ENCODE data around the gene RBM33.
A peak's percentile ranks its signal among the peaks of the same experiment; 100 is the strongest.

The RBM33 gene

GRCh38 chr7:155644971-155645509 lies 579 bp downstream of the RBM33 start:
- Mint-ChIP-seq H3K27ac (peak overlapping the region; percentile 99), H3K4me3 (peak overlapping the region; percentile 90 to 94), H3K27me3 (no peaks in the 10 kb centered on the region), H3K9me3 (peaks cover 14 to 22% of the 10 kb centered on the region in 2 donors), H3K4me1 (peaks cover 56% of the 10 kb centered on the region)
- peak; percentile 68 for ATAC-seq
- peak in 1 of 2 donors; percentile 57 for DNase-seq

DNA sequence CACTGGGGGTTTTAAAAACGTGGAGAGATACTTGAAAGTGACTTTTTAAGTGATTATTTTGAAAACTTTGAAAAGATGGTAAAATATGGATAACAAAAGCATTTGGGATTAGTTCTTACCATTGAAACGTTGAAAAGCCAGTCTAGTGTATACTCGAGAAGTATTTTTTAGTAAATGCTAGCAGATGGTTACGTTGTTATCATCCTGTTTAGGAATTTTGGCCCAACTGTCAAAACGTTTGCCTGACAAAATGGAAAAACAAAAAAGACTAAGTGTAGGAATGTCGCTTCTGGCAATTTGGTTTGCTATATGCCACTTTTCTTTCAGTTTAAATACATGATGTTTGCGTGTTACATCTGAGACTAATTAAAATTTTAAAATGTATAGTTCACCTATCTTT lies 1.2 kb downstream of the RBM33 start:
- peak overlapping the region; percentile 90 to 94 for H3K4me3 Mint-ChIP-seq
- peaks cover 15 to 24% of the 10 kb centered on the region in 2 donors for H3K9me3 Mint-ChIP-seq
- H3K27ac Mint-ChIP-seq, result peak overlapping the region; percentile 99
- peaks cover 62% of the 10 kb centered on the region for H3K4me1 Mint-ChIP-seq
- no peaks in the 10 kb centered on the region for H3K27me3 Mint-ChIP-seq
- no peak for DNase-seq
- ATAC-seq, result no peak

- H3K4me3 Mint-ChIP-seq, result peak overlapping the region; percentile 90 to 94
- no peaks in the 10 kb centered on the region for H3K27me3 Mint-ChIP-seq
- H3K27ac Mint-ChIP-seq, result no peak overlapping the region
- DNase-seq (no peak), ATAC-seq (no peak)
- peaks cover 71% of the 10 kb centered on the region for H3K4me1 Mint-ChIP-seq
- H3K9me3 Mint-ChIP-seq, result peaks cover 15 to 24% of the 10 kb centered on the region in 2 donors
These were observed 2.2 kb downstream of the RBM33 start for GRCh38 chr7:155646669-155647068.

DNA sequence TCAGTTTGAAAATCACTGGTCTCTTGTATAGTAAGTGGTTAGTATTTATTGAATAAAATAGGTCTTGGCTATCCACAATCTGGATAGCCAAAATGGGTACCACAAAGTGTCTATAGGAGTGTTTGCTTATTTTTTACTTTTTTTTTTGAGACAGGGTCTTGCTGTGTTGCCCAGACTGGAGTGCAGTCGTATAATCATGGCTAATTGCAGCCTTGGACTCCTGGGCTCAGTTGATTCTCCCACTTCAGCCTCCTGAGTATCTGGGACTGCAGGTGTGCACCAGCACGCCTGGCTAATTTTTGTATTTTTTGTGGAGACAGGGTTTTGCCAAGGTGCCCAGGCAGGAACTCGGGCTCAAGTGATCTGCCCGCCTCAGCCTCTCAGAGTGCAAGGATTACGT lies 2.8 kb downstream of the RBM33 start:
- Mint-ChIP-seq H3K4me3 (no peak overlapping the region), H3K27ac (no peak overlapping the region), H3K4me1 (peaks cover 76% of the 10 kb centered on the region), H3K9me3 (peaks cover 15 to 24% of the 10 kb centered on the region in 2 donors), H3K27me3 (no peaks in the 10 kb centered on the region)
- ATAC-seq (no peak), DNase-seq (no peak)

- no peak for DNase-seq
- Mint-ChIP-seq H3K4me1 (peaks cover 81% of the 10 kb centered on the region), H3K9me3 (peaks cover 15 to 24% of the 10 kb centered on the region in 2 donors)
These were observed 3.3 kb downstream of the RBM33 start for GRCh38 chr7:155647734-155648133.

GRCh38 chr7:155648752-155649339 lies 4.4 kb downstream of the RBM33 start:
- no peak for ATAC-seq
- Mint-ChIP-seq H3K27me3 (no peaks in the 10 kb centered on the region), H3K27ac (no peak overlapping the region), H3K4me1 (peaks cover 81% of the 10 kb centered on the region), H3K9me3 (peaks cover 15 to 24% of the 10 kb centered on the region in 2 donors), H3K4me3 (peak overlapping the region in 1 of 2 donors; percentile 5)
- DNase-seq, result no peak

More at GRCh38 chr7:155647734-155648133, 3.3 kb downstream of the RBM33 start:
- H3K27ac Mint-ChIP-seq, result no peak overlapping the region
- no peak overlapping the region for H3K4me3 Mint-ChIP-seq
- no peaks in the 10 kb centered on the region for H3K27me3 Mint-ChIP-seq
- ATAC-seq, result no peak

DNA sequence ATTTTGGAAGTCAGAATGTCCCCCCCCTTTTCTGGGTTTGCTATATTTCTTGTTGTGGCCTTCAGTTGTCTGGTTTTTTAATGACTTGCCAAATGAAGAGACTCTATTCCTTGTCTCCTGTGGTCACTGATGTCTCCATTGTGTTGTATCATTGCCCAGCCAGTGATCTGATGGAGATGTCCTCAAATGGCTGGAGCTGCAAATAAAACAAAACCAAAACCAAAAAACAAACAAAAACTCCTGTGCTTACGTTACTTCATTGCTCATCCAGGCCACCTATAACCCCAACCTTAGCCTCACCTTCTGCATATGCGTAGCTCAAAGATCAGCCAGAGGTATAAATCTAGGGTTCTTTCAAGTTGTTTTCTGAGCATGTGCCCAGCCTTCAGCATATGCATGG lies 5.1 kb downstream of the RBM33 start:
- DNase-seq (no peak), ATAC-seq (no peak)
- peaks cover 15 to 24% of the 10 kb centered on the region in 2 donors for H3K9me3 Mint-ChIP-seq
- no peaks in the 10 kb centered on the region for H3K27me3 Mint-ChIP-seq
- H3K27ac Mint-ChIP-seq, result no peak overlapping the region
- peaks cover 86% of the 10 kb centered on the region for H3K4me1 Mint-ChIP-seq
- H3K4me3 Mint-ChIP-seq, result peak overlapping the region in 1 of 2 donors; percentile 27

DNA sequence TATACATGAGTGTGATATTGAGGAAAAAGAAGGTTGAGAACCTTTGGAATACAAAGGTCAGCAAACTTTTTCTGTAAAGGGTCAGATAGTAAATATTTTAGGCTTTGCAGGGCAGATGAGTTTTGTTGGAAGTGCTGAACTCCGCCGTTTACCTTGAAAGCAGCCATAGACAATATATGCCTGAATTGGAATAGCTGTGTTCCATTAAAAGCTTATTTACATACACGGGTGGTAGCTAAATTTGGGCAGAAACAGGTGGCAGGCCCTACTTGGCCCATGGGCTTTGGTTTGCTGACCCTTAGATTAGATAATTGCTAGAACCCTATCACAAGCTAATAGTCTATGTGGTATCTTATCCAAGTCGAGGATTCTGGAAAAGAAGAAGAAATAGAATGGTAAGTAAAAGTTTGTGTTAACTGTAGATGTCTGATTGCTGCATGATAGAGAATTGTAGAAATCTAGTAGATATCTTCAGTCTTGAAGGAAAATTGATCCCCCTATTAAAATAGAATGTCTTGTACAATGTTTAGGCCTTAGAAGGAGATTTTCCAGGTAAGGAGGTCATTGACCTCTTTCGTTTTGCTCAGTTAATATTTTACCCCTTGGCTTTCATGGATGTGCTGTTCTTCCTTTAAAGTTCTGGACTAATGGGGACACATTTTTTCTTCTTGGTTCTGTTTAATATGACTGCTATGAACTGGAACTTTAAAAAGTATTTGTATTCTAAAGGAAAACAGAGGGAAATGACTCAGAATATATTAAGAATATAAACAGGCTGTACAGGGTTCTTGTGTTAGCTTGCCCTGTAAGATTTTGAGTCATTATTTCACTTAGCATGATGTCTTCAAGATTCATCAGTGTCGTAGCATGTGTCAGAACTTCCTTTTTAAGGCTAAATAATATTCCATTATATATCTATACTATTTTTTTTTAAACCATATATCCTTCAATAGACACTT lies 8.0 kb downstream of the RBM33 start:
- Mint-ChIP-seq H3K4me1 (peaks cover 76% of the 10 kb centered on the region), H3K27me3 (no peaks in the 10 kb centered on the region), H3K4me3 (no peak overlapping the region), H3K9me3 (peaks cover 15 to 24% of the 10 kb centered on the region in 2 donors), H3K27ac (no peak overlapping the region)
- DNase-seq (no peak), ATAC-seq (no peak)

GRCh38 chr7:155653803-155654202 lies 9.3 kb downstream of the RBM33 start:
- Mint-ChIP-seq H3K4me1 (peaks cover 77% of the 10 kb centered on the region), H3K9me3 (peaks cover 12 to 15% of the 10 kb centered on the region in 2 donors), H3K4me3 (peak overlapping the region in 1 of 2 donors; percentile 18), H3K27ac (no peak overlapping the region), H3K27me3 (no peaks in the 10 kb centered on the region)
- DNase-seq (no peak), ATAC-seq (no peak)

DNA sequence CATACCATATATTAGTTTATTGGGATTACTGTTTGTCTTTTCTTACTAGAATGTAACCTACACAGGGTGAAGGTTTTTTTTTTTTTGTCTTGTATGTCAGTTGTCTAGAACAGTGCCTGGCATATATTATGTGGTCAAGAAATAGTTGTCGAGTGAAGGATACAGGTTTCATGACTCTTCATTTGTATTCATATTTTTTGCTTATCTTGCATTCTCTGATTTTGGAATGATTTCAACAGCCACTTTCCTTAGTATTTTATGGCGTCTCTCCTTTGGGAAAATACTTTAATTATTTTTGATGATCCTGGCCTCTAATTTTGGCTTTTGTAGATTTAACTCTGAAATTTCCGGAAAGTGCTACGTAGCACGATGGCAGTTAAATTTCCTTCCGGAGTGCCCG lies 12.4 kb downstream of the RBM33 start:
- no peak overlapping the region for H3K4me3 Mint-ChIP-seq
- DNase-seq, result no peak
- no peaks in the 10 kb centered on the region for H3K27me3 Mint-ChIP-seq
- no peak overlapping the region for H3K27ac Mint-ChIP-seq
- H3K9me3 Mint-ChIP-seq, result no peaks in the 10 kb centered on the region
- no peak for ATAC-seq
- peaks cover 79% of the 10 kb centered on the region for H3K4me1 Mint-ChIP-seq

- Mint-ChIP-seq H3K9me3 (no peaks in the 10 kb centered on the region), H3K4me3 (peak overlapping the region; percentile 27 to 37), H3K27ac (peak overlapping the region; percentile 83 to 88), H3K27me3 (no peaks in the 10 kb centered on the region), H3K4me1 (peaks cover 80% of the 10 kb centered on the region)
- peak; percentile 13 to 31 for DNase-seq
- peak; percentile 91 for ATAC-seq
These were observed 15.7 kb downstream of the RBM33 start for GRCh38 chr7:155660059-155660757.

DNA sequence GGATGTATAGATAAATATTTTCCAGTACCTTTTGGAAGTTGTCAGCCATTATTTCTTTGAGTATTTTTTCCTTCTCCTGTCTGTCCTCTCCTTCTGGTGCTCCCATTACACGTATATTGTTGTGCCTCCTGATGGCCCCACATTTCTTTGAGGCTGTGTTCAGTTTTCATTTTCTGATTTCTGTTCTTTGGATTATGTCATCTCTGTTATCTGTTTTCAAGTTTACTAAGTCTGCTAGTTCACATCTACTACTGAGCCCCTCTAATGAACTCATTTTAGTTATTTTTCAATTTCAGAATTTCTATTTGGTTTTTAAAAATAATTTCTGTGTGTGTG lies 16.3 kb downstream of the RBM33 start:
- peak; percentile 85 for ATAC-seq
- Mint-ChIP-seq H3K9me3 (no peaks in the 10 kb centered on the region), H3K27ac (peak overlapping the region in 1 of 2 donors; percentile 83), H3K4me3 (peak overlapping the region in 1 of 2 donors; percentile 37), H3K27me3 (no peaks in the 10 kb centered on the region), H3K4me1 (peaks cover 85% of the 10 kb centered on the region)
- no peak for DNase-seq

DNA sequence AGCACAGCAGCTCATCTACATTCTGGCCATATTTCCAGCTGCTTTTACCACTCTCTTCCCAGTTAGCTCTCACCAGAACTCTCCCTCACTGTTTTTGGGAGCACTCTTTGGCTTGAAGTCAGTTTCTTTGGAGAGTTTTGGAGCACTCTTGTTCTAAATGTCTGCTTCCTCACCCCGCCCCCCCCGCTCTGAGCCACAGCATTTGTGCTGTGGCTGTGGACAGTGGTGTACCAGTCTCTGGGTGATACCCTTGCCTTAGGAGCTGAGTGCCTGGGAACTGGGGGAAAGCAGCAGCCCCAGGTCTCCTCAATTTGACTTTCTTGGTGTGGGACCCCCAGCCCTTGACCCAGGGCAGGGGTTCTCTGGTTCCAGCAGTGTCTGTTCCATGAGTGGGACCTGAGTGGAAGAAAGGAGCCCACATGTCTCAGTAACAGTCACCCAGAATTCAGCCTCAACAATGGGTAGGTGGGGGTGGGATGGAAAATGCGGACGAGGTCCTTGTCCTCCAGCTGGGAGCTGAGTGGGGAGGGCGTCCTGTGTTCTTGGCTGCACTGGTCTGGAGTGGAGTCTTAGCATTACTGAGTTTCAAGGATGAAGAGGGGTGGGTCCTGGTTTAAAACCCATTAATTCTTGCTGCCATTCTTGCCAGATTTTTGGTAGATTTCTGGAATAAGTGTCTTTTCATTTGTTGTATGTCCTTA lies 18.0 kb downstream of the RBM33 start:
- no peak for ATAC-seq
- DNase-seq, result no peak
- Mint-ChIP-seq H3K4me1 (peaks cover 91% of the 10 kb centered on the region), H3K4me3 (peak overlapping the region in 1 of 2 donors; percentile 56), H3K27ac (peak overlapping the region; percentile 7 to 16), H3K27me3 (no peaks in the 10 kb centered on the region), H3K9me3 (no peaks in the 10 kb centered on the region)

- Mint-ChIP-seq H3K27me3 (no peaks in the 10 kb centered on the region), H3K4me1 (peaks cover 89% of the 10 kb centered on the region), H3K27ac (peak overlapping the region in 1 of 2 donors; percentile 69), H3K9me3 (no peaks in the 10 kb centered on the region), H3K4me3 (no peak overlapping the region)
- no peak for DNase-seq
- ATAC-seq, result no peak
These were observed 19.5 kb downstream of the RBM33 start for GRCh38 chr7:155663937-155664336.

Measured in stimulated activated naive CD8-positive, alpha-beta T cell treated with anti-CD3 and anti-CD28 coated beads, Interleukin-15, amount 100 ng/mL, for 72 hours (primary cell).